ENCODE data around the gene EXOC7.
A peak's percentile ranks its signal among the peaks of the same experiment; 100 is the strongest.
"Not testable (repeated sequence)": the region's sequence is repeated elsewhere in the genome, so short reads cannot be mapped to it uniquely, and the experiment has no call there.

Gene EXOC7

GRCh38 chr17:76074390-76075363 is 28.9 kb downstream of the EXOC7 start, which contains the start of gene GALR2:
TSS of gene GALR2 (plus strand) at chr17:76074781. CDS start at chr17:76074884, 103 bp downstream.
- peak; percentile 80 for DNase-seq (ENCODE audit: low spot score)

GRCh38 chr17:76072148-76072858 is 31.3 kb downstream of the EXOC7 start, which contains the start of gene SRP68:
TSS of gene SRP68 (minus strand) at chr17:76072517. CDS start at chr17:76072491, 26 bp downstream.
- DNase-seq (ENCODE audit: low spot score): peak; percentile 99

GRCh38 chr17:76071531-76072147 is 31.9 kb downstream of the EXOC7 start:
- no peak for DNase-seq (ENCODE audit: low spot score)

GRCh38 chr17:76065775-76066174 is 37.8 kb downstream of the EXOC7 start:
- no peak for DNase-seq (ENCODE audit: low spot score)

- DNase-seq (ENCODE audit: low spot score): no peak
Measured at GRCh38 chr17:76063875-76064546, 39.6 kb downstream of the EXOC7 start.

- DNase-seq (ENCODE audit: low spot score): not testable (repeated sequence)
Measured at GRCh38 chr17:76058264-76058663, 45.3 kb downstream of the EXOC7 start.

GRCh38 chr17:76056882-76057281 is 46.7 kb downstream of the EXOC7 start:
- DNase-seq (ENCODE audit: low spot score): no peak

GRCh38 chr17:76054112-76054476 is 49.5 kb downstream of the EXOC7 start:
- no peak for DNase-seq (ENCODE audit: low spot score)

- DNase-seq (ENCODE audit: low spot score): no peak
Measured at GRCh38 chr17:76053246-76054111, 50.1 kb downstream of the EXOC7 start.

- no peak for DNase-seq (ENCODE audit: low spot score)
Measured at GRCh38 chr17:76051561-76051960, 52.0 kb downstream of the EXOC7 start.

- DNase-seq (ENCODE audit: low spot score): no peak
Measured at GRCh38 chr17:76050538-76051467, 52.8 kb downstream of the EXOC7 start.

GRCh38 chr17:76049836-76050537 is 53.6 kb downstream of the EXOC7 start:
- no peak for DNase-seq (ENCODE audit: low spot score)

- no peak for DNase-seq (ENCODE audit: low spot score)
Measured at GRCh38 chr17:76049239-76049638, 54.3 kb downstream of the EXOC7 start.

- no peak for DNase-seq (ENCODE audit: low spot score)
Measured at GRCh38 chr17:76048711-76049110, 54.9 kb downstream of the EXOC7 start.

GRCh38 chr17:76048025-76048605 is 55.5 kb downstream of the EXOC7 start:
- no peak for DNase-seq (ENCODE audit: low spot score)

GRCh38 chr17:76046064-76046463 is 57.5 kb downstream of the EXOC7 start:
- DNase-seq (ENCODE audit: low spot score): no peak

- DNase-seq (ENCODE audit: low spot score): not testable (repeated sequence)
Measured at GRCh38 chr17:76044475-76045007, 59.0 kb downstream of the EXOC7 start.

GRCh38 chr17:76042868-76043267 is 60.7 kb downstream of the EXOC7 start:
- not testable (repeated sequence) for DNase-seq (ENCODE audit: low spot score)

All from ecto neural progenitor cell (in vitro differentiated cells).